Thyroid gland (tissue), 4 donors: ENCODE measurements around the gene ANGPT4. TPM values are rescaled to one million over a fixed set of nuclear protein-coding genes. Genes with fewer than 3 reads are reported as not detected.

Source experiments
- DNase-seq, 2 donors: peaks; one replicate each; pipeline ENCODE4 v3.0.0-alpha.2; 2019
- H3K27ac ChIP-seq, 3 donors: fragments of 200-600 bp; sonication (generic); 1 replicate in 2 of 3; 2 replicates in 1 of 3; pipeline ENCODE4 v1.5.1; 2016 to 2019; ENCODE audit warnings: mild to moderate bottlenecking in 1 of 3, moderate library complexity in 1 of 3
- H3K27me3 ChIP-seq: fragments of 200-600 bp; sonication (generic); one replicate; pipeline ENCODE4 v1.5.1; 2019
- H3K36me3 ChIP-seq, 2 donors: fragments of 200-600 bp; sonication (generic); one replicate each; pipeline ENCODE4 v1.5.1; 2016 to 2019
- H3K4me1 ChIP-seq, 2 donors: fragments of 200-600 bp; sonication (generic); one replicate each; pipeline ENCODE4 v1.5.1; 2017 to 2019
- H3K4me3 ChIP-seq, 3 donors: fragments of 200-600 bp; sonication (generic); replicated peaks in 1 of 3; 1 replicate in 2 of 3; 2 replicates in 1 of 3; pipeline ENCODE4 v1.5.1; 2016; ENCODE audit warnings: mild to moderate bottlenecking in 1 of 3
- H3K9me3 ChIP-seq: fragments of 200-600 bp; sonication (generic); one replicate; pipeline ENCODE4 v1.5.1; 2017
- POLR2A ChIP-seq, 2 donors: fragments of 450-650 bp; IDR thresholded peaks; one replicate each; pipeline ENCODE4 v1.6.1; 2017; ENCODE audit warnings: antibody characterized with exemption in 2 of 2, mild to moderate bottlenecking in 2 of 2, moderate library complexity in 1 of 2
- WGBS, 2 donors: methylation state at CpG; one replicate each; pipeline ENCODE4 v1.1.5; 2017; 5-methylcytosine and 5-hydroxymethylcytosine counted together
- intact Hi-C: fragments of 100-400 bp; cut with DNase I; formaldehyde crosslinking; loops from one replicate; pipeline ENCODE4 v1.15.1; 2023
- total RNA-seq, 4 donors: library from RNA; depleted of rRNA; stranded (reverse); fragments of >200 nt; gene quantifications; one replicate each; pipeline ENCODE4 v1.2.3, GENCODE V29; 2016
- TF ChIP-seq, protein P1 (sequence below), 6 experiments: fragments of 200-600 bp in 3 of 6; fragments of 450-650 bp in 3 of 6; sonication (generic) in 3 of 6; IDR thresholded peaks; one replicate each; pipeline ENCODE4 v1.5.1; 2016 to 2019; ENCODE audit warnings: antibody characterized with exemption in 6 of 6, mild to moderate bottlenecking in 2 of 6, inconsistent platforms in 1 of 6, moderate library complexity in 1 of 6

Gene ANGPT4, protein sequence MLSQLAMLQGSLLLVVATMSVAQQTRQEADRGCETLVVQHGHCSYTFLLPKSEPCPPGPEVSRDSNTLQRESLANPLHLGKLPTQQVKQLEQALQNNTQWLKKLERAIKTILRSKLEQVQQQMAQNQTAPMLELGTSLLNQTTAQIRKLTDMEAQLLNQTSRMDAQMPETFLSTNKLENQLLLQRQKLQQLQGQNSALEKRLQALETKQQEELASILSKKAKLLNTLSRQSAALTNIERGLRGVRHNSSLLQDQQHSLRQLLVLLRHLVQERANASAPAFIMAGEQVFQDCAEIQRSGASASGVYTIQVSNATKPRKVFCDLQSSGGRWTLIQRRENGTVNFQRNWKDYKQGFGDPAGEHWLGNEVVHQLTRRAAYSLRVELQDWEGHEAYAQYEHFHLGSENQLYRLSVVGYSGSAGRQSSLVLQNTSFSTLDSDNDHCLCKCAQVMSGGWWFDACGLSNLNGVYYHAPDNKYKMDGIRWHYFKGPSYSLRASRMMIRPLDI
- 1 to 10 TPM in 3 of 4 donors, under 1 TPM in 1; 0.40 to 3.8 (median 3.2) TPM for total RNA-seq

DNA sequence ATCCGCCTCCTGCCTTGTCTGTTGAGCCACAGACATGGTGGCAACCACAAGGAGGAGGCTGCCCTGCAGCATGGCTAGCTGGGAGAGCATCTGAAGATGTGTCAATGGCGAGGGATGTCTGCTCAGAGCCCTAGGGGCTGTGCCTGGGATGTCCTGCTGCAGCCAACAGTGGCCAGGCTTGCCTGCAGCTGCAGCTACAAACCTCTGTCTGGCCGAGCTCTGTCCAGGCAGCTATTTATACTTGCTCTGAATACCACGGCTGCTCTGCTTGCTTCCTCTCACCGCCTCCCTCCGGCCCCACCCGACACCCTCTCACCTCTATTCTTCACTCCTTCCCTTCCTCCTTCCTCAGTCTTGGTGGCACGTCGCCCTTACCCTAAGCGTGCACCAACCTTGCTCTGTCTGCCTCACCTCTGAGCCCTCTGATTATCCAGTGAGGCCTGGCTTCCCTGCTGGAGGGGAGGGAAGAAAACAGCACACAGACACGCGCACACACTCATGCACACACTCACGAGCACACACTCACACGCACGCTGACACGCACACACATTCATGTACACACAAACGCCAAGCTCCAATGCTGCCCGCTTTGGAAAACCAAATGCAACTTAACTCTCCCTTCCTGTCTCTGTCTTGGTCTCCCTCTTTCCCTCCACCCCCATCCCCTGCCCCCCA lies at the start of gene ANGPT4:
Gene ANGPT4 (minus strand): TSS at position 210 of the 675 bp plus-strand sequence. CDS start 120 bp downstream, at position 90.
- H3K27ac ChIP-seq: peak within 1 kb of the TSS; percentile 39 to 71 (median 64)
- H3K9me3 ChIP-seq: no peaks in the 10 kb centered on the region
- no peaks in the 10 kb centered on the region for H3K27me3 ChIP-seq
- intact Hi-C loops: no loop called here
- DNase-seq: peak; percentile 46 to 52
- 49 to 60% methylated on average over 16 to 18 of the region's 18 CpGs for WGBS, 2 donors
- peaks cover 39 to 50% of the 10 kb centered on the region in 2 donors for H3K4me1 ChIP-seq
- TF ChIP-seq POLR2A (IDR thresholded peaks at IDR 0.05): no peak
- TF ChIP-seq, protein P1, sequence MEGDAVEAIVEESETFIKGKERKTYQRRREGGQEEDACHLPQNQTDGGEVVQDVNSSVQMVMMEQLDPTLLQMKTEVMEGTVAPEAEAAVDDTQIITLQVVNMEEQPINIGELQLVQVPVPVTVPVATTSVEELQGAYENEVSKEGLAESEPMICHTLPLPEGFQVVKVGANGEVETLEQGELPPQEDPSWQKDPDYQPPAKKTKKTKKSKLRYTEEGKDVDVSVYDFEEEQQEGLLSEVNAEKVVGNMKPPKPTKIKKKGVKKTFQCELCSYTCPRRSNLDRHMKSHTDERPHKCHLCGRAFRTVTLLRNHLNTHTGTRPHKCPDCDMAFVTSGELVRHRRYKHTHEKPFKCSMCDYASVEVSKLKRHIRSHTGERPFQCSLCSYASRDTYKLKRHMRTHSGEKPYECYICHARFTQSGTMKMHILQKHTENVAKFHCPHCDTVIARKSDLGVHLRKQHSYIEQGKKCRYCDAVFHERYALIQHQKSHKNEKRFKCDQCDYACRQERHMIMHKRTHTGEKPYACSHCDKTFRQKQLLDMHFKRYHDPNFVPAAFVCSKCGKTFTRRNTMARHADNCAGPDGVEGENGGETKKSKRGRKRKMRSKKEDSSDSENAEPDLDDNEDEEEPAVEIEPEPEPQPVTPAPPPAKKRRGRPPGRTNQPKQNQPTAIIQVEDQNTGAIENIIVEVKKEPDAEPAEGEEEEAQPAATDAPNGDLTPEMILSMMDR (IDR thresholded peaks at IDR 0.05): no peak
- H3K36me3 ChIP-seq: no peaks in the 10 kb centered on the region
- H3K4me3 ChIP-seq: no peak within 1 kb of the TSS

DNA sequence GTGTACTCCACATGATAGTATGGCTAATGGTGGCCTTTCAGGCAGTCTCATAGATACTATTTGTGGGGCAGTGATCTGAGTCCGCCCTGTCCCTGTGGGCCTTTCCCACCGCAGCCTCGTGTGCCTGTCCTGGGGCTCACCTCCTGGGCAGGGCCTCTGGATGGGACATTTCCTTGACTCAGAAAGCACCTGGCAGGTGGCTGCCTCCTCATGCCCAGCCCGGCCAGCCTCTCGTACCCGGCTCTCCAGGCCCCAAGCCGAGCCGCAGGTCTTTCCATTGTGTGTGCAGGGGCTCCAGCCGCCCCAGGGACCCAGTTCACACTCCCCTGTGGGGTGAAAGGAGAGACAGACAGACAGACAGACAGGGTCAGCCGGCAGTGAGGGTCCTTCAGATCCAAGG lies 47.7 kb upstream of the ANGPT4 start:
- no peaks in the 10 kb centered on the region for H3K9me3 ChIP-seq

DNA sequence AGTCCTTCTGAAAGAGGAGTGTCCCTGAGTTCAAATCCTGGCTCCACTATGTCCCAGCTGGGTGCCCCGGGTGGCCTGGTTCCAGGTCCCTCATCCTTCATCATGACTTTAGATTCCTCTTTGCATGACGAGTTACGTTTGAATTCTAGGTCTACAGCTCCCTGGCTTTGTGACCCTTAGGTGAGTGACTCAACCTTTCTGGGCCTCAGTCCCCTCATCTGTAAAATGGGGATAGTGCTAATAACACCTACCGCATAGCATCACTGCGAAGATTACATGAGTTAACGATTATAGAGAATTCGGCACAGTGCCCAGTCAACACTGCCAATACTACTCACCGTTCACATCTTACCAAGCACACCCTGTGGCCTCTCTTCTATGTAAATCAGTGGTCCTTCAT lies 46.5 kb upstream of the ANGPT4 start:
- DNase-seq: no peak
- TF ChIP-seq, protein P1 (IDR thresholded peaks at IDR 0.05): no peak
- TF ChIP-seq POLR2A (IDR thresholded peaks at IDR 0.05): no peak
- whole genome bisulfite sequencing, 2 donors: 88 to 94% methylated on average over 7 to 8 of the region's 8 CpGs
- Histone ChIP-seq H3K36me3 (no peaks in the 10 kb centered on the region), H3K27ac (no peak overlapping the region), H3K4me3 (no peak overlapping the region), H3K4me1 (peaks cover 16 to 21% of the 10 kb centered on the region in 2 donors), H3K9me3 (no peaks in the 10 kb centered on the region), H3K27me3 (no peaks in the 10 kb centered on the region)
- intact Hi-C loops: no loop called here

More for the DNA sequence above, 47.7 kb upstream of the ANGPT4 start:
- no peak for TF ChIP-seq POLR2A (IDR thresholded peaks at IDR 0.05)
- TF ChIP-seq, protein P1 (IDR thresholded peaks at IDR 0.05): no peak
- Histone ChIP-seq H3K4me3 (no peak overlapping the region), H3K36me3 (no peaks in the 10 kb centered on the region), H3K27ac (no peak overlapping the region), H3K27me3 (no peaks in the 10 kb centered on the region), H3K4me1 (peaks cover 10% of the 10 kb centered on the region in 2 donors)
- DNase-seq: no peak
- intact Hi-C loops: no loop called here
- 84 to 91% methylated on average over 10 of the region's 10 CpGs for WGBS, 2 donors

DNA sequence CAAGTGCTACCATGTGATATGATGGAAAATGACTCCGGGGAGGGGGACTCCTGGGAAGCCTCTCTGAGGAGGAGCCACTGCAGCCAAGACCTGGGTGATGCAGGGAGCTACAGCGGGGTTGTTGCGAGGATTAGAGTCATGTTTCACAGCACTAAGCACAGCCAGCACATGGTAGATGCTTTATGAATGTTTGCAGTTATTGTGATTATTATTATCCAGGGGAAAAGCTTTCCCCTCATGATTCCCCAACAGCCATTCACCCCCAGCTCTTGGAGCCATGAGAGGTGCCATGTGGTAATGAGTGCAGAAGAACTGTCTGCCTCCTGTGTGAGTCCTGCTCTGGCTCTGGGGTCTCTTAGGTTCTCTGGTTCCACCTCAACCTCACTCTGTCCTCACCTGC lies 46.1 kb upstream of the ANGPT4 start:
- DNase-seq: no peak
- TF ChIP-seq, protein P1 (IDR thresholded peaks at IDR 0.05): no peak
- TF ChIP-seq POLR2A (IDR thresholded peaks at IDR 0.05): no peak
- intact Hi-C loops: no loop called here
- 68 to 81% methylated on average over 3 of the region's 3 CpGs for WGBS, 2 donors
- no peaks in the 10 kb centered on the region for H3K36me3 ChIP-seq
- no peak overlapping the region for H3K4me3 ChIP-seq
- H3K4me1 ChIP-seq: peaks cover 19 to 25% of the 10 kb centered on the region in 2 donors
- no peaks in the 10 kb centered on the region for H3K27me3 ChIP-seq
- no peaks in the 10 kb centered on the region for H3K9me3 ChIP-seq
- no peak overlapping the region for H3K27ac ChIP-seq
